ENCODE results near the gene CNIH4.

CNIH4 gene

GRCh38 chr1:224331326-224331725, 25.4 kb upstream of the CNIH4 start:
- H3K36me3 ChIP-seq (replicated peaks; ENCODE audit: insufficient read depth, low read length), result peaks cover 4% of the 10 kb centered on the region; the same call in 1 of the 2 replicates
- no peaks in the 10 kb centered on the region for H3K9me3 ChIP-seq (replicated peaks; ENCODE audit: insufficient read depth, low read length)
- H3K9ac ChIP-seq (ENCODE audit: low read length), result peak overlapping the region; percentile 90; the same call in 1 of the 2 replicates
- no peak overlapping the region for H2AFZ ChIP-seq (ENCODE audit: low read length)
- TF ChIP-seq EZH2phosphoT487 (IDR thresholded peaks at IDR 0.05; ENCODE audit: low read length) (no peak), CTCF (IDR thresholded peaks at IDR 0.05; ENCODE audit: low read length) (no peak), EZH2 (optimal IDR thresholded peaks at IDR 0.05; ENCODE audit: low read depth, low read length) (no peak)
- DNase-seq, result no peak
- no peak overlapping the region for H3K27ac ChIP-seq (ENCODE audit: low read length)
- H3K9me2 ChIP-seq (replicated peaks; ENCODE audit: insufficient read depth, low read length), result no peaks in the 10 kb centered on the region
- H3K79me2 ChIP-seq (ENCODE audit: low read length), result peaks cover 35% of the 10 kb centered on the region
- H3F3A ChIP-seq (ENCODE audit: insufficient read depth, low read length), result peaks cover 12% of the 10 kb centered on the region
- H3K4me3 ChIP-seq (ENCODE audit: low read length), result no peak overlapping the region
- H3K27me3 ChIP-seq (replicated peaks; ENCODE audit: insufficient read depth, low read length), result no peaks in the 10 kb centered on the region
- peak overlapping the region; percentile 71; the same call in 1 of the 2 replicates for H3K4me2 ChIP-seq (ENCODE audit: low read depth, low read length)
- H3K4me1 ChIP-seq (ENCODE audit: low read length), result peaks cover 10% of the 10 kb centered on the region
- peaks cover 2% of the 10 kb centered on the region; the same call in 1 of the 2 replicates for H4K20me1 ChIP-seq (ENCODE audit: insufficient read depth, low read length)

DNA sequence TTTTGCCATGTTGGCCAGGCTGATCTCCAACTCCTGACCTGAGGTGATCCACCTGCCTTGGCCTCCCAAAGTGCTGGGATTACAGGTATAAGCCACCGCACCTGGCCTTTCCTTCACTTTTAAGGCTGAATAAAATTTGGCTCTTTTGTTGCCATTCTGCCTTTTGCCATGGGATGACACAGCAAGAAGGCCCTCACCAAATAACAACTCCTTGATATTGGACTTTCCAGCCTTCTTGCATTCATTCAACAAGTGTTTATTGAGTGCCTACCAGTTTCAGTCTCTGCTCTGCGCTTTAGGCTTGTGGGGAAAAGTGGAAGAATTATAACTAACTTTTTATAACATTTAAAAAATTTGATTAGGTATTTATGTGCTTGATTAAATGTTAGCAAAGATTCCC, 24.9 kb upstream of the CNIH4 start:
- Histone ChIP-seq H3K9me3 (replicated peaks; ENCODE audit: insufficient read depth, low read length) (no peaks in the 10 kb centered on the region), H3K36me3 (replicated peaks; ENCODE audit: insufficient read depth, low read length) (0 out of 2 replicates have a peak, but pooled peaks cover 4% of the 10 kb centered on the region), H2AFZ (ENCODE audit: low read length) (no peak overlapping the region), H3K79me2 (ENCODE audit: low read length) (peaks cover 31% of the 10 kb centered on the region), H3K4me2 (ENCODE audit: low read depth, low read length) (no peak overlapping the region), H3K9ac (ENCODE audit: low read length) (no peak overlapping the region), H3K27me3 (replicated peaks; ENCODE audit: insufficient read depth, low read length) (no peaks in the 10 kb centered on the region), H3K27ac (ENCODE audit: low read length) (no peak overlapping the region), H3K4me3 (ENCODE audit: low read length) (no peak overlapping the region), H4K20me1 (ENCODE audit: insufficient read depth, low read length) (no peaks in the 10 kb centered on the region; the same call in 1 of the 2 replicates), H3K4me1 (ENCODE audit: low read length) (peaks cover 10% of the 10 kb centered on the region), H3F3A (ENCODE audit: insufficient read depth, low read length) (peaks cover 12% of the 10 kb centered on the region), H3K9me2 (replicated peaks; ENCODE audit: insufficient read depth, low read length) (no peaks in the 10 kb centered on the region)
- TF ChIP-seq EZH2phosphoT487 (IDR thresholded peaks at IDR 0.05; ENCODE audit: low read length), result no peak
- TF ChIP-seq EZH2 (optimal IDR thresholded peaks at IDR 0.05; ENCODE audit: low read depth, low read length), result no peak
- no peak for TF ChIP-seq CTCF (IDR thresholded peaks at IDR 0.05; ENCODE audit: low read length)
- DNase-seq, result no peak

DNA sequence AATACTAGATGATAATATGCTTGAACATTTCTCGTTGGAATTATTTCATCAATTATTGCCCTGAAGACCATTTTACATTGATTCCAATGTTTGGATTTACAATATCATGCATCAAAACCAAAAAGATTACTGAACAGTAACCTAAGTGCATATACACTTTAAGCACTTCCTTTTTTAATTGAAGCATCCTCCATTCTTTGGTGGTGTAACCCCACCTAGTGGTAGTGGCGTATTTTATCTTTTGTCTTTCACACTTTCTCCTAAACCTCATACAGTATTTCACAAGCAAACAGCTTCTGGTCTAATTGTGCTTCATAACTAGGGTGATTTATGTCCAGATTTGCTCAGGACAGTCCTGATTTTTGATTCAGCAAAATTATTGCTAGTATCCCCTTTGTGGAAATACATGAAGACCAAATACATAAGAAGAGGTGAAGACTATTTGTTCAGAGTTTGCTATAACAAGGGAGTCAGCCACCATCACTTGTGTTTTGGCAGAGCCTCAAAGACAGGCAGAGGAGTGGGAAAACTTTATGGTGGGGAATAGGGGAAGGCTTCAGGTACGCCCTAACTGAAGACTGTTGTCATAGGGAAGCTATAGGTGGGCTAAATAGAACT, 23.3 kb upstream of the CNIH4 start:
- TF ChIP-seq CTCF (IDR thresholded peaks at IDR 0.05; ENCODE audit: low read length) (peak; percentile 90), EZH2phosphoT487 (IDR thresholded peaks at IDR 0.05; ENCODE audit: low read length) (no peak)
- H3K4me2 ChIP-seq (ENCODE audit: low read depth, low read length), result peak overlapping the region; percentile 16; the same call in 1 of the 2 replicates
- H3K27me3 ChIP-seq (replicated peaks; ENCODE audit: insufficient read depth, low read length), result no peaks in the 10 kb centered on the region
- H3K4me1 ChIP-seq (ENCODE audit: low read length), result peaks cover 8% of the 10 kb centered on the region
- H3K9me2 ChIP-seq (replicated peaks; ENCODE audit: insufficient read depth, low read length), result no peaks in the 10 kb centered on the region
- H3K4me3 ChIP-seq (ENCODE audit: low read length), result no peak overlapping the region
- H3K27ac ChIP-seq (ENCODE audit: low read length), result no peak overlapping the region
- peaks cover 15% of the 10 kb centered on the region for H3K79me2 ChIP-seq (ENCODE audit: low read length)
- no peaks in the 10 kb centered on the region for H4K20me1 ChIP-seq (ENCODE audit: insufficient read depth, low read length)
- peaks cover 12% of the 10 kb centered on the region for H3F3A ChIP-seq (ENCODE audit: insufficient read depth, low read length)
- H3K9me3 ChIP-seq (replicated peaks; ENCODE audit: insufficient read depth, low read length), result no peaks in the 10 kb centered on the region
- H2AFZ ChIP-seq (ENCODE audit: low read length), result peak overlapping the region; percentile 6
- peak; percentile 81 for DNase-seq
- no peaks in the 10 kb centered on the region for H3K36me3 ChIP-seq (replicated peaks; ENCODE audit: insufficient read depth, low read length)
- no peak overlapping the region for H3K9ac ChIP-seq (ENCODE audit: low read length)

Data from MM.1S (cell line).